NCI-H2196 (cell line): Measurements from ENCODE around the gene ADGRG6.

Source experiments
- DNase-seq: peaks from one replicate; lab custom pipeline; 2025; ENCODE audit not compliant: unreplicated experiment; lab: John Stamatoyannopoulos, UW

The ADGRG6 gene

GRCh38 chr6:142290851-142291250 lies 11.0 kb upstream of the ADGRG6 start:
- DNase-seq: no peak

- DNase-seq: no peak
These were observed 10.3 kb upstream of the ADGRG6 start for GRCh38 chr6:142291512-142291911.

- no peak for DNase-seq
These were observed 9.5 kb upstream of the ADGRG6 start for GRCh38 chr6:142292166-142292924.

- no peak for DNase-seq
These were observed 8.7 kb upstream of the ADGRG6 start for GRCh38 chr6:142293121-142293520.

GRCh38 chr6:142294679-142295078 lies 7.1 kb upstream of the ADGRG6 start:
- no peak for DNase-seq

- no peak for DNase-seq
These were observed 4.7 kb upstream of the ADGRG6 start for GRCh38 chr6:142296975-142297604.

- no peak for DNase-seq
These were observed 4.2 kb upstream of the ADGRG6 start for GRCh38 chr6:142297605-142297995.

GRCh38 chr6:142297996-142298753 lies 3.6 kb upstream of the ADGRG6 start:
- no peak for DNase-seq

GRCh38 chr6:142300302-142300701 lies 1.5 kb upstream of the ADGRG6 start:
- DNase-seq: no peak

GRCh38 chr6:142300758-142301650 lies 803 bp upstream of the ADGRG6 start:
- no peak for DNase-seq

GRCh38 chr6:142302421-142303175 lies 791 bp downstream of the ADGRG6 start:
- DNase-seq: no peak

- DNase-seq: no peak
These were observed 1.3 kb downstream of the ADGRG6 start for GRCh38 chr6:142303176-142303533.

GRCh38 chr6:142304241-142304640 lies 2.4 kb downstream of the ADGRG6 start:
- no peak for DNase-seq

GRCh38 chr6:142306736-142307135 lies 4.9 kb downstream of the ADGRG6 start:
- DNase-seq: no peak

- DNase-seq: no peak
These were observed 6.3 kb downstream of the ADGRG6 start for GRCh38 chr6:142307963-142308748.

- DNase-seq: no peak
These were observed 7.6 kb downstream of the ADGRG6 start for GRCh38 chr6:142309426-142309825.

- no peak for DNase-seq
These were observed 11.5 kb downstream of the ADGRG6 start for GRCh38 chr6:142313284-142313683.

GRCh38 chr6:142316791-142317368 lies 15.1 kb downstream of the ADGRG6 start:
- DNase-seq: no peak

GRCh38 chr6:142318714-142319113 lies 16.9 kb downstream of the ADGRG6 start:
- no peak for DNase-seq
